GM21528 (cell line): ENCODE measurements around the gene CRISPLD2.

Experiments used
- ATAC-seq: cut with Tn5 transposase; IDR thresholded peaks from one replicate; pipeline ENCODE4 v1.9.1; 2021; ENCODE audit warnings: mild to moderate bottlenecking, moderate library complexity; ENCODE audit not compliant: unreplicated experiment, low FRiP score

Gene CRISPLD2

DNA sequence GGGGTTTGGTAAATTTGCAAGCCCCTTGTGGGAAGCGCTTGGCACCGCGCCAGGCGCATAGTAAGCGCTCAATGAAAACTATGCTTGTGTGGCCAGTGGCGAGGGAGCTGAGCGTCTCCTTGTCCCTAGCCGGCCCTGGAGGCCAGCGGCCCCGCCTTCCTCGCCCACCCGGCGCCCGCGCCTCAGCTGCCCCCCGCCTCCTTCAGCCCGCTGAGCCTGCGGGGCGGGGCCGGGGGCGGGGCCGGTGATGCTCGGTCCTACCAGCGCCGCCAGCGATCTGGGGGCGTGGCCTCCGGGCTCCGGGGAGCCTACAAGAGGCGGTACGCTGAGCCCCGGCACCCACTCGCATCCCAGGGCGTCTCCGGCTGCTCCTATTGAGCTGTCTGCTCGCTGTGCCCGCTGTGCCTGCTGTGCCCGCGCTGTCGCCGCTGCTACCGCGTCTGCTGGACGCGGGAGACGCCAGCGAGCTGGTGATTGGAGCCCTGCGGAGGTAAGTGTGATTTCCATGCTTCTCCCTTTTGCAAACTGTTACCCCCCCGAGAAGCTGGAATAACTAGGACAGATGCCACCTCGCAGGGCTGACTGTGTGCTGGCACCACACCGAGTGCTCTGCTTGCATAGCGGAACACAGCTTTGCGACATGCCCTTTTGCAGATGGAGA is at the start of gene CRISPLD2:
CRISPLD2 (plus strand) TSS at position 342 of the 661 bp plus-strand sequence. CDS start 18,511 bp downstream, outside the sequence.
- ATAC-seq = no peak

DNA sequence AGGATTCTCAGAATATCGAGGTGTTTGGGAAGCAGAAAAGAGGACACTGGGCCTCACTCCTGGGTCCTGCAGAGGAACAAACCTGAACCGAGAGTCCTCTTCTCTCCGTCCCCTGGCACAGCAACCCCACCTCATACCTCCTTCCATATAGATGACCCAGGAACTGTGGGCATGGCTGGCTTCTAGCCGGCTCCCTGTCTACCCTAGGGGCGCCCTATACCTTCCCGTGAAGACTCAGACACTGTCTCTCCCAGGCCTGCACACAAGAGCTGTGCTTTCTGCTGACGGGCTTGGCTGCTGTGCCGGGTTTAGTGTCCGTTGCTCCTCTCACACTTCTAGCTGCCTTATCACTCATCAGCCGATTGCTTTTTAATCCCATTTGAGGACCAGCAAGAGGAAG is 46.5 kb upstream of the CRISPLD2 start:
- ATAC-seq = no peak

- no peak for ATAC-seq
Measured at GRCh38 chr16:84774810-84775209, 45.0 kb upstream of the CRISPLD2 start.

DNA sequence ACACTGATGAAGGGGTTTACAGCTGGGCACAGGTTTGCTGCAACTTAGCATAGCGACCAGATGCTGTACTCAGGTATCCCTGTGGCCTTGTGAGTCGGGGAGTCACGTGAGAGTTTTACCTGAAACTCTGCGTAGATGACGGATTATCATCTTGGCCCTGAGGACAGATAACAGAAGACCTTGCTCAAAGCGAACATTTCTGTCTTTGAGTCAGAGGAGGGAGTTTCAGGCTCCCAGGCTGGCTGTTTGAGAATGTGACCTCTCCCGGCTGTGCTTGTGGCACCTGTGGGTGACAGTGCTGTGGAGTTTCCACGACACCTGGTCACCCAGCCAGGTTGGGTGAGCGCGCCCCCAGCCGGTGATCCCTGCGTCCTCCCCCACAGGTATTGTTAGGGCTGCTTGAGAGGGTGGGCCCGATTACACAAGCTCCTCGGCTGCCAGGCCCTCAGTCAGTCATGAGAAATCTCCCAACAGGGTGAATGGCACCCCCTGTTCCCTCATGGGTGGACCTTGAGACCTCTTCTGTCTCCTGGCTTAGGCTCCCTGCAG is 44.4 kb upstream of the CRISPLD2 start:
- ATAC-seq = no peak

- no peak for ATAC-seq
Measured at GRCh38 chr16:84777435-84777834, 42.4 kb upstream of the CRISPLD2 start.

GRCh38 chr16:84778720-84779119 is 41.1 kb upstream of the CRISPLD2 start:
- no peak for ATAC-seq

DNA sequence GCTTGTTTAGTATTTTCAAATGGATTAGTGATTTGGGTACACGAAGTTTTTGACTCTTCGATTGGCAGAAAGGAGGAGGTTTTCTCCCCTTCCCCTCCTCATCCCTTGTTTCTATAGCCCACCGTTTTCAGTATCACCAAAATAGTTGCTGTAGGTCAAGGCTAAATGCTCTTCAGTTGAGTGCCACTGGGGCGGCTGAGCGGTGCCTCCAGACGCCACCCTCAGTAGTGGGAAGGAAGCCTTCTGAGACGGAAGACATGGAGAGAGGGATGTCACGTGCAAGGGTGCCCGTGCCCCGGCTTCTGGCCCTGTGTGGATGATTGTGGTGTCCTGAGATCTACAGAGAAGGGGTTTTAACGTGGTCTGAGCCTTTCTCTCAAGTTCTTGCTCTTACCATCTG is 39.7 kb upstream of the CRISPLD2 start:
- ATAC-seq = no peak

- no peak for ATAC-seq
Measured at GRCh38 chr16:84780544-84781376, 39.0 kb upstream of the CRISPLD2 start.

- no peak for ATAC-seq
Measured at GRCh38 chr16:84782846-84783245, 36.9 kb upstream of the CRISPLD2 start.

DNA sequence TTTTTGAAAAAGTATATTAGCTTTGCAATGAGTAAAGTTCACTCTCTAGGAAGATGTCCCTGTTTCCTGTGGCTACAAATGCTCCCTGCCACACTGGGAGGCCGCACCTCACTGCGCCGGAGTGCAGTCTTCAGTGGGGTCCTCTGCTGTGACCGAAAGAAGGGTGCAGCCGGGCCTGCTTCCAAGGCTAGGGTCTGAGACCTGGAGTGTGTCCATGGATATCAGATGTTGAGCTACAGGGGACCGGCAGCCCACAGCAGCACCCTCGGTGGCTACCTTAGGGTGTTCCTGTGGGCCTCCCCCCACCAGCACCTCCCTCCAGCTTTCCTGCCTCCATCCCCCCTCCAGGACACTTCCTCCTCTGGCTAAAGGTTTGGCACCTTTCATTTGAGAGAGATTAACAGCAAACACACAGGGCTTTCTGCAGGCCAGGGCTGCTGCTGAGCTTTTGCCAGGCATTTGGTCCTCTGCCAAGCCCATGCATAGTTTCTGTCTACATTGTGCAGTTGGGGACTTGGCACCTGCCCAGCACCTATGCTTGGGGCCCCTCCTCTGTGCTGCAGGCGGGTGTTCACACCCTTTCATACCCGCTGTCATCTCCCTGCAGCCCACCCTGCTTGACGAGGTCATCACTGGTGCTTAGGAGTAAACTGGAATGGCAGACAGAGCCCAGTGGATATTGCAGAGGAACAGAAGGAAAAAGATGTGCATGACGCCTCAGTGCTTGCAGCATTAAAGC is 33.8 kb upstream of the CRISPLD2 start:
- no peak for ATAC-seq

- ATAC-seq = no peak
Measured at GRCh38 chr16:84786605-84787262, 33.1 kb upstream of the CRISPLD2 start.

- no peak for ATAC-seq
Measured at GRCh38 chr16:84787263-84787622, 32.5 kb upstream of the CRISPLD2 start.

DNA sequence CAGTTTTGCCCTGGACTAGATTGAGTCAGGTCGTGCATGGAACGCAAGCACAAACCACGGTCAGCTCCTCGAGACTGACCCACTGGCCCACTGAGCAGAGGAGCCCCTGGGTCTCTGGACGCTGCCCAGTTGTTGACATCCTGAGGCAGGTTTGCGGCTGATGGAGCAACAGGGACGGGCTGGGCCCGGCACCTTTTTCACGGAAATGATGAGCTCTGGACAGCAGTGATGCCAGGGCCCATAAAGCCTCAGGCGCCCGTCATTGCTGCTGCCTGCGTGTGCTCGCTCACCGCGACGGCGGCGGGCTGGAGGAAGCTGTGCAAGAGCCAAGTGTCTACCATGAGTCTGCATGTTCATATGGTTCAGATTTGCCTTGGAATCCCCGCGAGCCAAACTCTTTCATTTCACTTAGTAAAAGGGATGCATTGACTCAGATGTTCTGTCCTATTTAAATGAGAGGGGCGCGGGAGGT is 30.8 kb upstream of the CRISPLD2 start:
- ATAC-seq = no peak

DNA sequence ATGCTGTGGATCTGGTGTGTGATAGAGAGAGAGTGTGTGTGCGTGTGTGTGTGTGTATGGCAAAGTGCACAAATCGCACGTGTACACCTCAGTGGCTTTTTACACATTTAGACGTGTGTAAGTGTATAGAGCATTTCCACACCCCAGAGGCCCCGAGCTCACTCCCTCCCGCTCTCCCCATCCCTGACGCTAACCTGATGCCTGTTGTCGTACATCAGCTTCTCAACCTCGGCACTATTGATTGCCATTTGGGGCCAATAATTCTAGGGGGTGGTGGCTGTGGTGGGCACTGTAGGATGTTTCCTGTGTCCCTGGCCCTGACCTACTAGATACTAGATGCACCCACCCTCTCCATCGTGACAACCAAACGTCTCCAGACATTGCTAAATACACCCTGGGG is 30.4 kb upstream of the CRISPLD2 start:
- ATAC-seq = no peak

GRCh38 chr16:84790301-84790700 is 29.5 kb upstream of the CRISPLD2 start:
- ATAC-seq = no peak

DNA sequence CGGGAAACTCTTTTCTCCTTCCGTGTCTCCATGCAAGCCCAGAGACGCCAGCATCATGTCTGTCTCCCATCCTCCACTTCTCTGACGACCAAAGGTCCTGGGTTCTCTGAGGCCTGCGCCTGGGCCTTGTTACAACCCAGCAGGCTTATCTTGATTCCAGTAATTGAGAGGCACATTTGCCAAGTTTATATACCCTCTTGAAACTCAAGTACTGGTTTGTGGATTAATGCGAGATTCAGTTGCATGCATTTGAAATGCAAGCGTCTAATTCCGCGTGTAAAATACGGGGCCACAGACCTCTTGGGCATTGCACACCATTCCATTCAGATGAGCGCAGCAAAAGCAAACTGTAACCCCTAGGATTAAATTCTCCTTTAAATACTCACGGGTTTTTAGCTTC is 28.7 kb upstream of the CRISPLD2 start:
- ATAC-seq = no peak

- no peak for ATAC-seq
Measured at GRCh38 chr16:84791501-84791900, 28.3 kb upstream of the CRISPLD2 start.

DNA sequence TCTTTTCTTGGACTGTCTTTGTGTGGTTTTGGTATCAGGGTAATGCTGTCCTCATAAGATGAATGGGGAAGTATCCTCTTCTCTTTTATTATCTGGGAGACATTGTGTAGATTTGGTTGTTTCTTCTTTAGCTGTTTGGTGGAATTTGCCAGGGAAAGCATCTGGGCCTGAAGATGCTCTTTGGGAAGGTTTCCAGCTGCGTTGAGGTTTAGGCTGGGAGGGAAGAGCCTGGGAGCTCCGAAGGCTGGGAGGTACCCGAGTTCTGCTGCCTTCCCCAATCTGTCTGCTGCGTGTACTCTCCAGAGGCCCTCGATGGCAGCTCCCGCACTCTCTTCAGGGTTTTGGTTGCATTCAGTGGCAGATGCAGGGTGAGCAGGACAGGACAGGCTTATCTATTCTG is 25.6 kb upstream of the CRISPLD2 start:
- no peak for ATAC-seq

DNA sequence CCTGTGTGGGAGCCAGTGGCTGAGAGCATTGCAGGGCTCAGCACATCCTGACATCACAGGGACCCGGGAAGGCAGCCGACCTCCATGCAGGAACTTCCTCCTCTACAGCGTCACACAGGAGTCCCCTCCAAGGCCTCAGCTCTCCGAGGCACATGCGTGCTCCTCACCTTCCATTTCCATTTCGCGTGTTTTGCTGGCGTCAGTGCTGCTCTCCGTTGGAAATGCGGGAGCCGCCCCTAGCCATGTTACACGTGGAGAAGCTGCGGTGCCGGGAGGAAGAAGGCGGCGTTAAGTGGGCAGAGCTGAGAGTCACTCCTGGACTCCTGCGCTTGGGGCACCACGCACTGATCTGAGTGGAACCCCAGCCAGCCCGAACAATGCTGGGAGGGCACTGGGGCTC is 25.2 kb upstream of the CRISPLD2 start:
- no peak for ATAC-seq

- no peak for ATAC-seq
Measured at GRCh38 chr16:84795329-84796053, 24.3 kb upstream of the CRISPLD2 start.
